CD4-positive, CD25-positive, alpha-beta regulatory T cell (primary cell): Measurements from ENCODE around the gene ARSA. TPM values are rescaled to one million over a fixed set of nuclear protein-coding genes. Genes with fewer than 3 reads are reported as not detected.

Source experiments
- ATAC-seq, 2 donors: fragments of 150-1000 bp; cut with Tn5 transposase; one replicate each; pipeline ENCODE4 v1.10.0; 2021; ENCODE audit warnings: low read depth in 2 of 2, moderate number of reproducible peaks in 2 of 2, moderate library complexity in 1 of 2
- DNase-seq, 3 donors: peaks; one replicate each; pipeline versions ENCODE4 v3.0.0 to v3.0.0-alpha.2; 2012 to 2022; ENCODE audit warnings: mixed read lengths in 1 of 3
- H3K27ac ChIP-seq: one replicate; pipeline ENCODE4 v1.7.0; 2013; ENCODE audit warnings: mild to moderate bottlenecking, low read length; ENCODE audit not compliant: insufficient read depth, poor library complexity, severe bottlenecking
- H3K27me3 ChIP-seq: one replicate; pipeline ENCODE4 v1.7.0; 2013; ENCODE audit warnings: low read length; ENCODE audit not compliant: control insufficient read depth, insufficient read depth
- H3K36me3 ChIP-seq: one replicate; pipeline ENCODE4 v1.7.0; 2013; ENCODE audit warnings: mild to moderate bottlenecking, low read length, moderate library complexity; ENCODE audit not compliant: control insufficient read depth, insufficient read depth
- H3K4me1 ChIP-seq: 2 replicates; pipeline ENCODE4 v1.7.0; 2013; ENCODE audit warnings: mild to moderate bottlenecking, low read length; ENCODE audit not compliant: insufficient read depth, control insufficient read depth, poor library complexity, severe bottlenecking
- H3K4me3 ChIP-seq: one replicate; pipeline ENCODE4 v1.7.0; 2013; ENCODE audit warnings: low read depth, mild to moderate bottlenecking, low read length, moderate library complexity
- H3K9me3 ChIP-seq, 2 experiments: 1 replicate in 1 of 2; 2 replicates in 1 of 2; pipeline ENCODE4 v1.7.0; 2013; ENCODE audit warnings: low read length in 2 of 2, mild to moderate bottlenecking in 1 of 2, moderate library complexity in 1 of 2; ENCODE audit not compliant: control insufficient read depth in 2 of 2
- H3K27ac Mint-ChIP-seq, 3 donors: one replicate each; pipeline ENCODE4 v1.8.0; 2020 to 2022; ENCODE audit warnings: mild to moderate bottlenecking in 3 of 3, mixed read lengths in 3 of 3, moderate library complexity in 2 of 3
- H3K27me3 Mint-ChIP-seq: one replicate; pipeline ENCODE4 v1.8.0; 2022; ENCODE audit warnings: mild to moderate bottlenecking, mixed read lengths
- H3K36me3 Mint-ChIP-seq: one replicate; pipeline ENCODE4 v1.8.0; 2020; ENCODE audit warnings: mixed read lengths
- H3K4me1 Mint-ChIP-seq, 4 donors: one replicate each; pipeline ENCODE4 v1.8.0; 2020 to 2022; ENCODE audit warnings: mixed read lengths in 4 of 4, mild to moderate bottlenecking in 1 of 4
- H3K4me3 Mint-ChIP-seq, 4 donors: one replicate each; pipeline ENCODE4 v1.8.0; 2020 to 2022; ENCODE audit warnings: mild to moderate bottlenecking in 4 of 4, mixed read lengths in 4 of 4, moderate library complexity in 3 of 4
- H3K9me3 Mint-ChIP-seq, 7 donors: one replicate each; pipeline ENCODE4 v1.8.0; 2020 to 2022; ENCODE audit warnings: mixed read lengths in 7 of 7, mild to moderate bottlenecking in 3 of 7, moderate library complexity in 2 of 7
- polyA plus RNA-seq, 4 donors: library from polyadenylated mRNA; unstranded; fragments of 300-500 nt; fragmentation: Illumina TruSeq; gene quantifications; one replicate each; pipeline ENCODE4 v1.2.3, GENCODE V29; 2021
- total RNA-seq: library from RNA; stranded (reverse); gene quantifications from one replicate; pipeline ENCODE4 v1.2.3, GENCODE V29; 2022

ARSA gene
- total and polyA plus RNA-seq, 5 donors from 2014 or later: 8.0 to 81.3 (median 10.7) TPM

- peaks cover 44% of the 10 kb centered on the region for H3K27me3 Mint-ChIP-seq
- H3K36me3 Mint-ChIP-seq: no peaks in the 10 kb centered on the region
- no peak overlapping the region for H3K4me3 ChIP-seq
- peaks cover 0 to 5% (median 0%) of the 10 kb centered on the region in 7 donors for H3K9me3 Mint-ChIP-seq
- H3K4me1 Mint-ChIP-seq: peaks cover 0 to 19% (median 6%) of the 10 kb centered on the region in 4 donors
- H3K36me3 ChIP-seq: no peaks in the 10 kb centered on the region
- no peak overlapping the region for H3K27ac ChIP-seq
- H3K27ac Mint-ChIP-seq: no peak overlapping the region
- DNase-seq (no peak), ATAC-seq (no peak)
- H3K4me3 Mint-ChIP-seq: no peak overlapping the region
- H3K4me1 ChIP-seq: peaks cover 9% of the 10 kb centered on the region
- H3K9me3 ChIP-seq: no peaks in the 10 kb centered on the region
- peaks cover 14% of the 10 kb centered on the region for H3K27me3 ChIP-seq
Measured at GRCh38 chr22:50604256-50605001, 23.5 kb downstream of the ARSA start.

- Histone ChIP-seq H3K4me3 (no peak overlapping the region), H3K4me1 (peaks cover 9% of the 10 kb centered on the region), H3K27ac (no peak overlapping the region), H3K36me3 (no peaks in the 10 kb centered on the region), H3K27me3 (peaks cover 14% of the 10 kb centered on the region), H3K9me3 (no peaks in the 10 kb centered on the region)
- Mint-ChIP-seq H3K9me3 (peaks cover 0 to 5% (median 0%) of the 10 kb centered on the region in 7 donors), H3K4me3 (no peak overlapping the region), H3K4me1 (peaks cover 0 to 19% (median 6%) of the 10 kb centered on the region in 4 donors), H3K27me3 (peaks cover 44% of the 10 kb centered on the region), H3K27ac (no peak overlapping the region), H3K36me3 (no peaks in the 10 kb centered on the region)
- ATAC-seq: no peak
- DNase-seq: no peak
Measured at GRCh38 chr22:50603511-50604255, 24.3 kb downstream of the ARSA start.

- Mint-ChIP-seq H3K9me3 (peaks cover 0 to 5% (median 0%) of the 10 kb centered on the region in 7 donors), H3K36me3 (peaks cover 3% of the 10 kb centered on the region), H3K4me1 (peaks cover 0 to 19% (median 6%) of the 10 kb centered on the region in 4 donors), H3K27ac (no peak overlapping the region), H3K4me3 (peak overlapping the region in 3 of 4 donors; percentile 78 to 86 (median 82)), H3K27me3 (peaks cover 46% of the 10 kb centered on the region)
- no peak overlapping the region for H3K27ac ChIP-seq
- peaks cover 9% of the 10 kb centered on the region for H3K4me1 ChIP-seq
- ATAC-seq (no peak), DNase-seq (no peak)
- no peaks in the 10 kb centered on the region for H3K9me3 ChIP-seq
- H3K36me3 ChIP-seq: no peaks in the 10 kb centered on the region
- peaks cover 14% of the 10 kb centered on the region for H3K27me3 ChIP-seq
- H3K4me3 ChIP-seq: no peak overlapping the region
Measured at GRCh38 chr22:50602338-50602700, 25.6 kb downstream of the ARSA start.

- peaks cover 14% of the 10 kb centered on the region for H3K27me3 ChIP-seq
Measured at GRCh38 chr22:50601669-50602337, 26.1 kb downstream of the ARSA start.

GRCh38 chr22:50600967-50601668, 26.8 kb downstream of the ARSA start:
- H3K36me3 ChIP-seq: no peaks in the 10 kb centered on the region
- peaks cover 9% of the 10 kb centered on the region for H3K4me1 ChIP-seq
- H3K9me3 ChIP-seq: no peaks in the 10 kb centered on the region
- Mint-ChIP-seq H3K36me3 (peaks cover 11% of the 10 kb centered on the region), H3K27me3 (peaks cover 55% of the 10 kb centered on the region), H3K9me3 (peaks cover 0 to 5% (median 1%) of the 10 kb centered on the region in 7 donors), H3K4me1 (peaks cover 0 to 19% (median 6%) of the 10 kb centered on the region in 4 donors), H3K4me3 (peak overlapping the region; percentile 25 to 86 (median 80)), H3K27ac (no peak overlapping the region)
- H3K4me3 ChIP-seq: no peak overlapping the region
- H3K27ac ChIP-seq: no peak overlapping the region
- ATAC-seq (no peak), DNase-seq (no peak)
- H3K27me3 ChIP-seq: peaks cover 14% of the 10 kb centered on the region

More at GRCh38 chr22:50601669-50602337, 26.1 kb downstream of the ARSA start:
- no peak overlapping the region for H3K27ac ChIP-seq
- DNase-seq (no peak), ATAC-seq (no peak)
- Mint-ChIP-seq H3K4me3 (peak overlapping the region; percentile 25 to 86 (median 80)), H3K9me3 (peaks cover 0 to 5% (median 1%) of the 10 kb centered on the region in 7 donors), H3K36me3 (peaks cover 8% of the 10 kb centered on the region), H3K27ac (no peak overlapping the region), H3K4me1 (peaks cover 0 to 19% (median 6%) of the 10 kb centered on the region in 4 donors), H3K27me3 (peaks cover 48% of the 10 kb centered on the region)
- peaks cover 9% of the 10 kb centered on the region for H3K4me1 ChIP-seq
- no peaks in the 10 kb centered on the region for H3K36me3 ChIP-seq
- H3K4me3 ChIP-seq: no peak overlapping the region
- no peaks in the 10 kb centered on the region for H3K9me3 ChIP-seq

DNA sequence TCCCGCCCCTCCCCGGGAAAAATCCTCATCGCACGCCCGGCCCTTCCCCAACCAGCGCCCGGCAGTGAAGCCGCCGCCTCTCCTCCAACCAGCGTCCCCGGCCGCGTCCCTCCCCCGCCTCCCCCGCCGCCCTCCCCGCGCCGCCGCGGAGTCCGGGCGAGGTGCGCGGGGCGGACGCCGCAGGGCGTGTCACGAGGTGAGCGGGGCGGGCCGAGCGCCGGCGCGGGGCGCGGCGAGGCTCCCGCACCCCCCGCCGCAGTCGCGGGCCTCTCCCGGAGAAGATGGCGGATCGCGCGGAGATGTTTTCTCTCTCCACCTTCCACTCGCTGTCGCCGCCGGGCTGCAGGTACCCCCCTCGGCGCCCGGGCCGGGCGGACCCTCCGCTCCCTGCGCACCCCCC, 27.4 kb downstream of the ARSA start, which contains the start of gene MAPK8IP2:
Gene MAPK8IP2 (plus strand): TSS at position 256 of the 400 bp plus-strand sequence. CDS start 26 bp downstream, at position 282.
- Mint-ChIP-seq H3K4me3 (peak within 1 kb of the TSS; percentile 56 to 86 (median 80)), H3K27ac (no peak within 1 kb of the TSS), H3K36me3 (peaks cover 11% of the 10 kb centered on the region), H3K27me3 (peaks cover 55% of the 10 kb centered on the region), H3K4me1 (peaks cover 0 to 19% (median 6%) of the 10 kb centered on the region in 4 donors), H3K9me3 (peaks cover 0 to 5% (median 1%) of the 10 kb centered on the region in 7 donors)
- Histone ChIP-seq H3K4me3 (no peak within 1 kb of the TSS), H3K27ac (no peak within 1 kb of the TSS), H3K36me3 (no peaks in the 10 kb centered on the region), H3K27me3 (peaks cover 14% of the 10 kb centered on the region), H3K4me1 (peaks cover 9% of the 10 kb centered on the region), H3K9me3 (no peaks in the 10 kb centered on the region)
- ATAC-seq: peak in 1 of 2 donors; percentile 40
- no peak for DNase-seq
